ENCODE results near the gene C19orf73.

The C19orf73 gene

GRCh38 chr19:49118565-49119410 is at the start of gene C19orf73:
Gene C19orf73, minus strand, starts transcription at chr19:49119143. Its CDS starts 121 bp downstream, at chr19:49119022.
- peak; percentile 95 for DNase-seq

DNA sequence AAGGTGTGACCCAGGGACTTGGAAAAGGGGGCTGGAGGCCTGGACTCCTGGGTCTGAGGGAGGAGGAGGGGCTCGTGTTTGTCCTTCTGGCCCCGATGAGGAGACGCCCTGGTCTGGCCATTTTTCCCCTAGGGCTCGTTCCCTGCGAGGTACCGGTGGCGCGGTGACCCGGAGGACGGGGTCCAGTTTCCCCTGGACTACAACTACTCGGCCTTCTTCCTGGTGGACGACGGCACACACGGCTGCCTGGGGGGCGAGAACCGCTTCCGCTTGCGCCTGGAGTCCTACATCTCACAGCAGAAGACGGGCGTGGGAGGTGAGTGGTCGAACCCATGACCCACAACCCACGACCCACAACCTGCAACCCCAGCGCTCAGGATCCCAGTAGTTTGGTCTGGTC is 49.5 kb upstream of the C19orf73 start:
- DNase-seq = no peak

DNA sequence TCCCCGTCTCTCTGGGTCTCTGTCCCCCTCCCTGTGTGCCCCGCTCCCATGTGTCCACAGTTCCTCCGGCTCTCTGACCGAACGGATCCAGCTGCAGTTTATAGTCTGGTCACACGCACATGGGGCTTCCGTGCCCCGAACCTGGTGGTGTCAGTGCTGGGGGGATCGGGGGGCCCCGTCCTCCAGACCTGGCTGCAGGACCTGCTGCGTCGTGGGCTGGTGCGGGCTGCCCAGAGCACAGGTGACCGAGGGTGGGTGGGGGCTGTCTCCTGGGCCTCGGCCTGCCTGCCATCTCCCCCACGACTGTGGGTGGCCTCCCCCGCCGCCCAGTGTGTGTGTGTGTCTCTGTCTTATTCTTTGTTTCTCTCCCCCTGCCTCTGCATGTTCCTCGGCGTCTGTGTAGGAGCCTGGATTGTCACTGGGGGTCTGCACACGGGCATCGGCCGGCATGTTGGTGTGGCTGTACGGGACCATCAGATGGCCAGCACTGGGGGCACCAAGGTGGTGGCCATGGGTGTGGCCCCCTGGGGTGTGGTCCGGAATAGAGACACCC is 49.0 kb upstream of the C19orf73 start:
- DNase-seq = no peak

DNA sequence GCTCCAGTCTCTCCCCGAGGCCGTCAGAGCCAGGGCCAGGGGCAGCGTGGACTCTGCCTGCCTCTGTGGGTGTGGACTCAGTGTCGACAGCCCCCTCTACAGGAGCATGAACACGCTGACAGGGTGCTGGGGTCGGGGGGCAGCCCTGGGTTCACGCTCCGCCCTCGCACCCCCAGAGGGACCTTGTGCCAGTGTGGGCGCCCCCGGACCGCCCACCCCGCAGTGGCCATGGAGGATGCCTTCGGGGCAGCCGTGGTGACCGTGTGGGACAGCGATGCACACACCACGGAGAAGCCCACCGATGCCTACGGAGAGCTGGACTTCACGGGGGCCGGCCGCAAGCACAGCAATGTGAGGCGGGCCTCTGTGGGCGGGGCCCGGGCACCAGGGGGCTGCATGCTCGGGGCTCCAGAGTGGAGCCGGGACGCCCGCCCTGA is 46.9 kb upstream of the C19orf73 start:
- no peak for DNase-seq

- no peak for DNase-seq
These were observed 46.3 kb upstream of the C19orf73 start for GRCh38 chr19:49165111-49165750.

DNA sequence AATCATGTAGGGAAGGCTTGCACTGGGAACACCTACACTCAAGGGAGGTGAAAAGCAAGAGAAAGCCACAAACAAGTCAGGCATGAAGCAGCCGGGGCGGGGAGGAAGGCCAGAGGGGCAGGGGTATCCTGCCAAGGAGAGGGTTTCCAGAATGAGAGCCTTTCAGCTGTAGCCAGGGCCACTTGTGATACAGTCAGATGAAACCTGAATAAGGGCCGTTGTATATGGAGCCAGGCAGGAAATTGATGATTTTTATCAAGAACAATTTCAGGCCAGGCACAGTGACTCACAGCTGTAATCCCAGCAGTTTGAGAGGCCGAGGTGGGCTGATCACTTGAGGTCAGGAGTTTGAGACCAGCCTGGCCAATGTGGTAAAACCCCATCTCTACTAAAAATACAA is 43.0 kb upstream of the C19orf73 start:
- no peak for DNase-seq

DNA sequence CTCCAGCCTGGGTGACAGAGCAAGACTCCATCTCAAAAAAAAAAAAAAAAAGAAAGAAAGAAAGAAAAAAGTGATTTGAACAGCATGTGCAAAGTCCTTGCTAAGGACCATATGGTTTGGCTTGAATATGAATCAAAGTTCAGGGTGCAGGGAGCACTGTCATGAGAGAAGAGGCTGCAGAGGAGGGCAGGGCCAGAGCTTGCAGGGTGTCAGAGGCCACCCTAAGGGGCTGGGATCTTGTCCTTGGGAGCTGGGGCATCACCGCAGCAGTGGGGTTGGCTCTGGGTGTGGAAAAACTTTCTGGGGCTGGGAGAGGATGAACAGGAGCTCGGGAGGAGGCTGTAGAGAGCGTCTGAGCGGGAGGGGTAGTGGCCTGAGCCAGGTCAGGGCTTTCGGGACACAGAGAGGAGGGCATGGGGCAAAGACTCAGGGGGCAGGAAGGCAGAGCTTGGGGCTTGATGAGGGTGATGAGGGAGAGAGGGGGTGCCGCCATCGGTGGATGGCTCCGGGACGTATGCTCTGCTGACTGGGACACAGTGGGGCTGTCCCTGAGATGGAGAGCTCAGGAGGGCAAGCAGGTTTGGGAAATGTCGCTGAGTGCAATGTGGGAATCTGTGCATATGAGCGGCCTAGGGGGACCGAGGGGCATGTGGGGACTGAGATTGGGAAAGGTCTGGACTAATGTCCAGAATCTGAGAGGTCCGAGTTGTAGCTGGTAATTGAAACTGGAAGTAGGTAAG is 41.7 kb upstream of the C19orf73 start:
- no peak for DNase-seq

DNA sequence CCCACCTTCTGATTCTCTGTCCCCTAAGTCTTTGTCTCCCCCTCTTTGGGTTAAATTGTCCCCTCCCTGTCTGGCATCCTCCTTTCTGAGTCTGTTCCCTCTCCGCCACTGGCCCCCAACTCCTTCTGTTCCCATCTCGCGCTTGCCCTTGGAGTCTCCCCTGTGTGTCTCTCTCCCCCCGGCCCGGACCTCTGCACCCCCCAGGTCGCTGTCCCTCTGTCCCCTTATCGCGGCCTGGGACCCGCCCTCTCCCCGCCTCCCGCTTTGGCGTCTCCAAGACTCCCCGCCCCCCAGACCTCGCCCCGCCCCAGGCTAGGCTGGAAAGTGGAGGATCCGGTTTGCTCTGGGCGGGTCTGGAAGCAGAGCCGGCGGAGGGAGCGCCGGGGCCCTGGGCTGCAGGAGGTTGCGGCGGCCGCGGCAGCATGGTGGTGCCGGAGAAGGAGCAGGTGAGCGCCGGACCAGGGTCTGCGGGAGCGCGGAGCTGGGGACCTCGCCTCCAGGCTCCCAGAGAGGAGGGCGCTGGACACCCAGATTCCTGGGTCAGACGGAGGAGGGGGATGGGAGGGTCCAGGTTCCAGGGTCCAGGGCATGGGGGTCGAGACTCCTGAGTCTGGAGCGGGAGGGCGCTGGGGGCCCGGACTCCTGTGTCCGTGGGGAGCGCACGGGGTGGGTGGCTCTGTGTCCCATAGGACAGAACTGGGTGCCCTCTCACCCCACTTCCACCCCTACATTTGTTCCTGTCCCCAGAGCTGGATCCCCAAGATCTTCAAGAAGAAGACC is 38.7 kb upstream of the C19orf73 start, which contains the start of gene TRPM4:
TSS of gene TRPM4 (plus strand) at position 348 of the 780 bp plus-strand sequence. CDS start at position 423, 75 bp downstream.
- peak; percentile 52 for DNase-seq

- DNase-seq = no peak
These were observed 36.9 kb upstream of the C19orf73 start for GRCh38 chr19:49155820-49156346.

GRCh38 chr19:49155005-49155819 is 36.3 kb upstream of the C19orf73 start, which contains the start of gene HRC:
Gene HRC, minus strand, starts transcription at chr19:49155396. Its CDS starts 159 bp downstream, at chr19:49155237.
- no peak for DNase-seq

GRCh38 chr19:49154279-49154678 is 35.3 kb upstream of the C19orf73 start:
- no peak for DNase-seq

- DNase-seq = no peak
These were observed 34.3 kb upstream of the C19orf73 start for GRCh38 chr19:49153167-49153809.

- DNase-seq = no peak
These were observed 33.2 kb upstream of the C19orf73 start for GRCh38 chr19:49152119-49152550.

- DNase-seq = no peak
These were observed 32.5 kb upstream of the C19orf73 start for GRCh38 chr19:49151267-49152118.

DNA sequence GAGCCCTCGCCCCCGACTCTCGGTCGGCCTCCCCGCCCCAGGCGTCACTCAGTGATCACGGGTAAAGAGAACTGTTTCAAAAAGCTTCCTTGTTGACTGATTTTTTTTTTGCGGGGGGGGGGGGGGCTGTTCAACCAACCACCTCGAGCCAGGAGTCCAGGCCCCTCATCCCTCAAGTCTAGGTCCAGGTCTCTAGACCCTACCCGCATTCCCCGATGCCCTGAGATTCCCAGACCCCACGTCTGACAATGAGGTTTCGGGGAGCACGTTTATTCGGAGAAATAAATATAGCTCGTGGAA is 32.0 kb upstream of the C19orf73 start:
- DNase-seq = no peak

- DNase-seq = peak; percentile 41
These were observed 31.4 kb upstream of the C19orf73 start for GRCh38 chr19:49150106-49150943.

DNA sequence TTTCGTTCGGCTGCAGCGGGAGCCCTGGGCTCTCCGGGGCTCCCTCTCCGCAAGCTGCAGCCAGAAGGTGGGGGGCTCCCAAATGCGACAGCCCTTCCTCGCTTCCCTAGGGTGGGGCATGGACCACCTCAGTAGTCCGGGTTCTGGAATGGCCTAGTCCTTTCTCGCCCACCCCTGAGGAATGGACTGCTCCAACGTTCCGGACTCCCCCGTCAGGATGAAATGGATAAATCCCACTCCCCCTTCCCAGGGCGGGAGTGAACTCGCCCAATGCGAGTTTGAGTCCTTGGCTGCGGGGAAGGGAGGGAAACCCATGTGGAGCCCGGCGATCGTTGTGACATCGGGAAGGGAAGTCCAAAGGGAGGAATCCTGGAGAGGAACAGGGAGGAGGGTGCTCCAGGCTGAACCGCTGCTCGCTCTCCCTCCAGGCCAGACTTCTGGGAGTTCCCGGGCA is 30.7 kb upstream of the C19orf73 start:
- DNase-seq = no peak
